ENCODE results near the gene ZMYND10. TPM values are rescaled to one million over a fixed set of nuclear protein-coding genes. Genes with fewer than 3 reads are reported as not detected.

ZMYND10 gene
- total and polyA plus RNA-seq, 2 donors (not counting 3 experiments of a cell fraction or from before 2014, with no cell fraction given) = 0.25 to 0.38 TPM

DNA sequence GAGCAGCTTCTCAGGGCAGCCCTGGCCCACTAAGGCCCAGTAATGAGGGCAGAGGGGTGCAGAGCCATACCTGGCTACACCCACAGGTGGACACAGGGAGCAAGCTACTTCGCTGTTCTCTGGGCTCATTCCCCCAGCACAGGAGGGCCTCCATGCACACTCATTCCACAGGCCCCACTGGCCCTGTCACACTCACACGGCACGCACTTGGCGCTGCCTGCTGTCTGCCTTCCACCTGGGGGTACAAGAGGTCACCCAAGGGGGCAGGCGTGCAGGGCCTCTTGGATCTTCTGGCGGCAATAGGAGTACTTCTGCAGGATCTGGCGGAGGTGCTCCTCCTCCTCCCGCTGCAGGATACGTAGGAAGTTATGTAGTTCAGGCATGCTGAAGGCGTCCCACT lies 15.2 kb downstream of the ZMYND10 start:
- H3K27me3 ChIP-seq (ENCODE audit: control insufficient read depth in 2 of 2, insufficient read depth in 2 of 2, low read length in 2 of 2) = no peaks in the 10 kb centered on the region
- peaks cover 34% of the 10 kb centered on the region for H3K4me1 ChIP-seq (ENCODE audit: control insufficient read depth, extremely low read depth, insufficient read depth, low read length)
- TF ChIP-seq GATA2 (IDR thresholded peaks at IDR 0.05; ENCODE audit: insufficient read depth, insufficient read length, low read depth, low read length) = no peak
- TF ChIP-seq MYC (IDR thresholded peaks at IDR 0.05; ENCODE audit: low read depth, low read length) = no peak
- no peak for TF ChIP-seq POLR2AphosphoS5 (IDR thresholded peaks at IDR 0.05; ENCODE audit: insufficient read depth, low read depth, low read length)
- TF ChIP-seq, protein P1, sequence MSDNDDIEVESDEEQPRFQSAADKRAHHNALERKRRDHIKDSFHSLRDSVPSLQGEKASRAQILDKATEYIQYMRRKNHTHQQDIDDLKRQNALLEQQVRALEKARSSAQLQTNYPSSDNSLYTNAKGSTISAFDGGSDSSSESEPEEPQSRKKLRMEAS (IDR thresholded peaks at IDR 0.05; ENCODE audit: insufficient read depth, insufficient read length) = no peak
- no peak for TF ChIP-seq EZH2 (IDR thresholded peaks at IDR 0.05; ENCODE audit: borderline replicate concordance, low read depth, low read length, severe bottlenecking)
- TF ChIP-seq POLR2A (IDR thresholded peaks at IDR 0.05; ENCODE audit: low read depth, low read length) = no peak
- no peak for TF ChIP-seq FOS (IDR thresholded peaks at IDR 0.05; ENCODE audit: borderline replicate concordance, insufficient read depth, low read length)
- TF ChIP-seq, protein P2, sequence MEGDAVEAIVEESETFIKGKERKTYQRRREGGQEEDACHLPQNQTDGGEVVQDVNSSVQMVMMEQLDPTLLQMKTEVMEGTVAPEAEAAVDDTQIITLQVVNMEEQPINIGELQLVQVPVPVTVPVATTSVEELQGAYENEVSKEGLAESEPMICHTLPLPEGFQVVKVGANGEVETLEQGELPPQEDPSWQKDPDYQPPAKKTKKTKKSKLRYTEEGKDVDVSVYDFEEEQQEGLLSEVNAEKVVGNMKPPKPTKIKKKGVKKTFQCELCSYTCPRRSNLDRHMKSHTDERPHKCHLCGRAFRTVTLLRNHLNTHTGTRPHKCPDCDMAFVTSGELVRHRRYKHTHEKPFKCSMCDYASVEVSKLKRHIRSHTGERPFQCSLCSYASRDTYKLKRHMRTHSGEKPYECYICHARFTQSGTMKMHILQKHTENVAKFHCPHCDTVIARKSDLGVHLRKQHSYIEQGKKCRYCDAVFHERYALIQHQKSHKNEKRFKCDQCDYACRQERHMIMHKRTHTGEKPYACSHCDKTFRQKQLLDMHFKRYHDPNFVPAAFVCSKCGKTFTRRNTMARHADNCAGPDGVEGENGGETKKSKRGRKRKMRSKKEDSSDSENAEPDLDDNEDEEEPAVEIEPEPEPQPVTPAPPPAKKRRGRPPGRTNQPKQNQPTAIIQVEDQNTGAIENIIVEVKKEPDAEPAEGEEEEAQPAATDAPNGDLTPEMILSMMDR (IDR thresholded peaks at IDR 0.05; ENCODE audit: extremely low read depth in 1 of 2, insufficient read depth in 1 of 2, low read depth in 1 of 2, low read length in 2 of 2) = no peak
- no peak for TF ChIP-seq JUN (IDR thresholded peaks at IDR 0.05; ENCODE audit: borderline replicate concordance, insufficient read depth, insufficient read length, low read depth)
- H3K9me3 ChIP-seq (replicated peaks; ENCODE audit: control insufficient read depth, insufficient read depth, low read length) = no peaks in the 10 kb centered on the region
- no peak overlapping the region for H3K9ac ChIP-seq (replicated peaks; ENCODE audit: extremely low read depth, insufficient read depth, low read length)
- ChIA-PET CTCF (no interaction called here), POLR2A (no interaction called here)
- no peak for FAIRE-seq
- H3K9me1 ChIP-seq (replicated peaks; ENCODE audit: control insufficient read depth, extremely low read depth, insufficient read depth, low read length) = no peaks in the 10 kb centered on the region
- dilution Hi-C loops (cut with MboI; ENCODE audit: extremely low pct_ligation_motif_present, low sequenced_read_pairs) (no loop called here), intact Hi-C loops (cut with micrococcal nuclease) (no loop called here)
- no peak for DNase-seq (ENCODE audit: low read depth, low spot score)
- H3K4me3 ChIP-seq (replicated peaks in 1 of 3; ENCODE audit: insufficient read depth in 1 of 3, low read depth in 1 of 3, low read length in 3 of 3) = no peak overlapping the region
- no peaks in the 10 kb centered on the region for H4K20me1 ChIP-seq (replicated peaks; ENCODE audit: control insufficient read depth, extremely low read depth, insufficient read depth, low read length)
- H2AFZ ChIP-seq (ENCODE audit: low read depth, low read length) = no peak overlapping the region
- peaks cover 57% of the 10 kb centered on the region for H3K79me2 ChIP-seq (ENCODE audit: control insufficient read depth, insufficient read depth, low read length)
- H3K27ac ChIP-seq (ENCODE audit: insufficient read depth, low read depth, low read length) = no peak overlapping the region
- BruUV-seq (replicated peaks) = no TSS peak
- H3K4me2 ChIP-seq (ENCODE audit: insufficient read depth, low read length) = no peak overlapping the region
- peaks cover 20 to 38% of the 10 kb centered on the region in 2 experiments for H3K36me3 ChIP-seq (ENCODE audit: control insufficient read depth in 2 of 2, extremely low read depth in 1 of 2, insufficient read depth in 2 of 2, low read length in 2 of 2)

All from endothelial cell of umbilical vein (primary cell).